WERI-Rb-1 (cell line): ENCODE measurements around the gene GNG3.

Source experiments
- DNase-seq: peaks from one replicate; pipeline ENCODE4 v3.0.0-alpha.2; 2020
- H3K27ac ChIP-seq: fragments of 250-450 bp; sonication (Bioruptor Pico); 2 replicates; pipeline ENCODE4 v1.5.1; 2020; ENCODE audit warnings: mild to moderate bottlenecking, moderate library complexity
- H3K27me3 ChIP-seq: fragments of 250-450 bp; sonication (Bioruptor Pico); 2 replicates; pipeline ENCODE4 v1.5.1; 2021; ENCODE audit warnings: mild to moderate bottlenecking, low read depth, moderate library complexity; ENCODE audit not compliant: insufficient read depth, severe bottlenecking
- H3K36me3 ChIP-seq: fragments of 250-450 bp; sonication (Bioruptor Pico); 2 replicates; pipeline ENCODE4 v1.5.1; 2020; ENCODE audit warnings: mild to moderate bottlenecking, moderate library complexity
- H3K4me3 ChIP-seq: 2 replicates; pipeline ENCODE4 v1.5.1; 2011; ENCODE audit warnings: low read depth, mild to moderate bottlenecking, control low read depth, low read length
- H3K9me3 ChIP-seq: fragments of 250-450 bp; sonication (Bioruptor Pico); 2 replicates; pipeline ENCODE4 v1.5.1; 2021; ENCODE audit warnings: mild to moderate bottlenecking, moderate library complexity; ENCODE audit not compliant: severe bottlenecking
- CTCF ChIP-seq: IDR thresholded peaks from 2 replicates; pipeline ENCODE4 v1.5.1; 2011; ENCODE audit warnings: low read depth, mild to moderate bottlenecking, control low read depth, inconsistent platforms, low read length

The GNG3 gene

GRCh38 chr11:62676698-62677097 lies 30.8 kb upstream of the GNG3 start:
- no peak for DNase-seq
- peaks cover 58% of the 10 kb centered on the region for H3K36me3 ChIP-seq
- H3K27me3 ChIP-seq = no peaks in the 10 kb centered on the region
- H3K4me3 ChIP-seq = no peak overlapping the region
- peak overlapping the region; percentile 39; the same call in 1 of the 2 replicates for H3K27ac ChIP-seq
- no peaks in the 10 kb centered on the region for H3K9me3 ChIP-seq
- peak; percentile 19; the same call in 1 of the 2 replicates for TF ChIP-seq CTCF

- DNase-seq = no peak
- H3K4me3 ChIP-seq = no peak overlapping the region
- no peaks in the 10 kb centered on the region for H3K27me3 ChIP-seq
- peak overlapping the region; percentile 39; the same call in 1 of the 2 replicates for H3K27ac ChIP-seq
- peaks cover 56% of the 10 kb centered on the region for H3K36me3 ChIP-seq
- H3K9me3 ChIP-seq = no peaks in the 10 kb centered on the region
- TF ChIP-seq CTCF = no peak
Measured at GRCh38 chr11:62677156-62677555, 30.3 kb upstream of the GNG3 start.

- Histone ChIP-seq H3K4me3 (no peak overlapping the region), H3K9me3 (no peaks in the 10 kb centered on the region), H3K36me3 (peaks cover 53% of the 10 kb centered on the region), H3K27me3 (no peaks in the 10 kb centered on the region), H3K27ac (no peak overlapping the region)
- TF ChIP-seq CTCF = no peak
- no peak for DNase-seq
Measured at GRCh38 chr11:62677714-62678113, 29.8 kb upstream of the GNG3 start.

- peaks cover 46% of the 10 kb centered on the region for H3K36me3 ChIP-seq
- peak overlapping the region; percentile 88 for H3K4me3 ChIP-seq
- TF ChIP-seq CTCF = no peak
- H3K27ac ChIP-seq = peak overlapping the region; percentile 85
- no peaks in the 10 kb centered on the region for H3K9me3 ChIP-seq
- DNase-seq = no peak
- H3K27me3 ChIP-seq = no peaks in the 10 kb centered on the region
Measured at GRCh38 chr11:62678433-62678769, 29.1 kb upstream of the GNG3 start.

- TF ChIP-seq CTCF = no peak
- peak within 1 kb of the TSS; percentile 88 for H3K4me3 ChIP-seq
- peaks cover 40% of the 10 kb centered on the region for H3K36me3 ChIP-seq
- peak; percentile 87 for DNase-seq
- no peaks in the 10 kb centered on the region for H3K27me3 ChIP-seq
- peak within 1 kb of the TSS; percentile 85 for H3K27ac ChIP-seq
- H3K9me3 ChIP-seq = no peaks in the 10 kb centered on the region
Measured at GRCh38 chr11:62678770-62679696, 28.4 kb upstream of the GNG3 start, which contains the start of gene UBXN1. Gene UBXN1 (minus strand): TSS chr11:62679073. CDS start chr11:62678923, 150 bp downstream.
